Upper lobe of left lung (tissue), 6 donors: ENCODE results near the gene HOXC6. TPM values are rescaled to one million over a fixed set of nuclear protein-coding genes. Genes with fewer than 3 reads are reported as not detected.
"Not testable (repeated sequence)": the region's sequence is repeated elsewhere in the genome, so short reads cannot be mapped to it uniquely, and the experiment has no call there.

Source experiments
- ATAC-seq, 2 donors: fragments of 200-7000 bp; cut with Tn5 transposase; one replicate each; pipeline ENCODE4 v1.9.1; 2022; ENCODE audit warnings: mild to moderate bottlenecking in 2 of 2, moderate library complexity in 2 of 2; ENCODE audit not compliant: low FRiP score in 2 of 2
- DNase-seq, 2 donors: peaks; one replicate each; pipeline ENCODE4 v3.0.0-alpha.2; 2019 to 2020
- H3K27ac ChIP-seq, 4 donors: fragments of 200-600 bp; sonication (generic); one replicate each; pipeline ENCODE4 v1.5.1; 2016 to 2019
- H3K27me3 ChIP-seq, 4 donors: fragments of 200-600 bp; sonication (generic); one replicate each; pipeline ENCODE4 v1.5.1; 2017 to 2019
- H3K36me3 ChIP-seq, 4 donors: fragments of 200-600 bp; sonication (generic); one replicate each; pipeline ENCODE4 v1.5.1; 2016 to 2019
- H3K4me1 ChIP-seq, 4 donors: fragments of 200-600 bp; sonication (generic); one replicate each; pipeline ENCODE4 v1.5.1; 2018 to 2019
- H3K4me3 ChIP-seq, 4 donors: fragments of 200-600 bp; sonication (generic); one replicate each; pipeline ENCODE4 v1.5.1; 2017 to 2019; ENCODE audit warnings: mild to moderate bottlenecking in 2 of 4, moderate library complexity in 1 of 4
- H3K9me3 ChIP-seq, 4 donors: fragments of 200-600 bp; sonication (generic); one replicate each; pipeline ENCODE4 v1.5.1; 2018 to 2019
- EP300 ChIP-seq, 4 donors: sonication (generic); formaldehyde crosslinking; IDR thresholded peaks; one replicate each; pipeline ENCODE4 v1.5.1; 2017; ENCODE audit warnings: antibody characterized with exemption in 4 of 4, control low read depth in 2 of 4
- POLR2A ChIP-seq, 4 donors: fragments of 450-650 bp; IDR thresholded peaks; one replicate each; pipeline ENCODE4 v1.5.1; 2016 to 2017; ENCODE audit warnings: antibody characterized with exemption in 4 of 4, mild to moderate bottlenecking in 2 of 4
- POLR2AphosphoS5 ChIP-seq, 2 donors: sonication (generic); formaldehyde crosslinking; IDR thresholded peaks; one replicate each; pipeline ENCODE4 v1.5.1; 2017; ENCODE audit warnings: antibody characterized with exemption in 2 of 2
- WGBS, 2 donors: methylation state at CpG; one replicate each; pipeline ENCODE4 v1.1.5; 2017 to 2018; 5-methylcytosine and 5-hydroxymethylcytosine counted together
- small RNA-seq, 4 donors: library from RNA; depleted of rRNA; stranded (forward); fragments of <200 nt; gene quantifications; one replicate each; pipeline ENCODE3, GENCODE V24; 2016
- total RNA-seq, 6 donors: library from RNA; depleted of rRNA in 4 of 6; stranded (reverse); fragments of >200 nt in 4 of 6; gene quantifications; one replicate each; pipeline versions ENCODE4 v1.1.0 to v1.2.1, GENCODE V29; 2016 to 2021
- TF ChIP-seq, protein P1 (sequence below), 6 experiments: fragments of 450-650 bp in 4 of 6; fragments of 200-600 bp in 2 of 6; sonication (generic) in 2 of 6; IDR thresholded peaks; one replicate each; pipeline ENCODE4 v1.5.1; 2016 to 2019; ENCODE audit warnings: antibody characterized with exemption in 6 of 6
- donor health status: DM: no; HTN: no; CAD: no; lungs with moderate emphysema.
- donor health status: DM: no; HTN: yes; CAD: no; lungs with severe emphysema.

The HOXC6 gene
- total RNA-seq, 6 donors from 2014 or later: 0.40 to 0.92 TPM; not detected in 4

DNA sequence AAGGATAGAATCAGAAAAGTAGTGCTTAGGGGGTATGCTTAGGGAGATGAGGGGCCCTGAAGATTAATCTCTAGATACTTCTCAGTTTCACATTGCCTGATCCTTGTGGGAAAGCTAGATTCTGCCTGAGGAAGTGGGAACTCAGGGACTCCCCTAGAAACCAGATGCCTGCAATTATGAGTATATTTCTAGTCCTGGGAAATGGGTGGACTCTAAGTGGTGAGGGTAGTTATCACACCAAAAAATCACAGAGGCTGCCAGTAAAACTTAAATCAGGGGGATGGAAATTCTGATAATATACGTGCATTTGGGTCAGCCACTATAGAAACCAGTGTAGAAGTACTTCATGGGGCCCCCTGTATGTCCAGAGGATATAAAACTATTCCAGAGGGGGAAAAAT, 43.7 kb downstream of the HOXC6 start:
- no peak for DNase-seq
- no peak overlapping the region for H3K27ac ChIP-seq
- H3K4me1 ChIP-seq: no peaks in the 10 kb centered on the region
- ATAC-seq: no peak
- 33 to 57% methylated on average over 1 of the region's 1 CpG for WGBS, 2 donors
- no peaks in the 10 kb centered on the region for H3K36me3 ChIP-seq
- H3K4me3 ChIP-seq: no peak overlapping the region
- H3K9me3 ChIP-seq: no peaks in the 10 kb centered on the region
- TF ChIP-seq, protein P1, sequence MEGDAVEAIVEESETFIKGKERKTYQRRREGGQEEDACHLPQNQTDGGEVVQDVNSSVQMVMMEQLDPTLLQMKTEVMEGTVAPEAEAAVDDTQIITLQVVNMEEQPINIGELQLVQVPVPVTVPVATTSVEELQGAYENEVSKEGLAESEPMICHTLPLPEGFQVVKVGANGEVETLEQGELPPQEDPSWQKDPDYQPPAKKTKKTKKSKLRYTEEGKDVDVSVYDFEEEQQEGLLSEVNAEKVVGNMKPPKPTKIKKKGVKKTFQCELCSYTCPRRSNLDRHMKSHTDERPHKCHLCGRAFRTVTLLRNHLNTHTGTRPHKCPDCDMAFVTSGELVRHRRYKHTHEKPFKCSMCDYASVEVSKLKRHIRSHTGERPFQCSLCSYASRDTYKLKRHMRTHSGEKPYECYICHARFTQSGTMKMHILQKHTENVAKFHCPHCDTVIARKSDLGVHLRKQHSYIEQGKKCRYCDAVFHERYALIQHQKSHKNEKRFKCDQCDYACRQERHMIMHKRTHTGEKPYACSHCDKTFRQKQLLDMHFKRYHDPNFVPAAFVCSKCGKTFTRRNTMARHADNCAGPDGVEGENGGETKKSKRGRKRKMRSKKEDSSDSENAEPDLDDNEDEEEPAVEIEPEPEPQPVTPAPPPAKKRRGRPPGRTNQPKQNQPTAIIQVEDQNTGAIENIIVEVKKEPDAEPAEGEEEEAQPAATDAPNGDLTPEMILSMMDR (IDR thresholded peaks at IDR 0.05): no peak
- TF ChIP-seq POLR2A (IDR thresholded peaks at IDR 0.05) (no peak), EP300 (IDR thresholded peaks at IDR 0.05) (no peak), POLR2AphosphoS5 (IDR thresholded peaks at IDR 0.05) (no peak)
- H3K27me3 ChIP-seq: no peaks in the 10 kb centered on the region

DNA sequence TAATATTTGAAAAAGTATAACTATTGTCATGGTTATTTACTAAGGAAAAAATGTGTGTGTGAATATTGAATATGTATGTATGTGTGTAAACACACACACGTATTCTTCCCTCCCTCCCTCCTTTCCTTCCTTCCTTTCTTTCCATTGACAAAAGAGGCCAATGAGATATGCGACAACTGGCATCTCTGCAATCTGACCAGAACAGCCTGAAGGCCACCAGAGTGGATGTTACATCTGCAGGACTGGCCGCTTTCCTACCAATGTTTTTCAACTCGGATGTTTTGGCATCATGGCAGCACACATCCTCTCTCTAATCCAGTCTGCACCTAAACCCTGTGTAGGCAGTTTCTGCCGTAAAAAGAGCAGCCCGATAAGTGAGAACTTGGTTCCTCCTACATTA, 46.1 kb downstream of the HOXC6 start:
- Histone ChIP-seq H3K4me3 (no peak overlapping the region), H3K9me3 (no peaks in the 10 kb centered on the region), H3K36me3 (no peaks in the 10 kb centered on the region), H3K27me3 (no peaks in the 10 kb centered on the region), H3K4me1 (no peaks in the 10 kb centered on the region), H3K27ac (no peak overlapping the region)
- DNase-seq (no peak), ATAC-seq (no peak)
- WGBS, 2 donors: 64 to 74% methylated on average over 6 of the region's 6 CpGs
- no peak for TF ChIP-seq POLR2A (IDR thresholded peaks at IDR 0.05)
- TF ChIP-seq, protein P1 (IDR thresholded peaks at IDR 0.05): no peak
- TF ChIP-seq EP300 (IDR thresholded peaks at IDR 0.05): no peak
- no peak for TF ChIP-seq POLR2AphosphoS5 (IDR thresholded peaks at IDR 0.05)

DNA sequence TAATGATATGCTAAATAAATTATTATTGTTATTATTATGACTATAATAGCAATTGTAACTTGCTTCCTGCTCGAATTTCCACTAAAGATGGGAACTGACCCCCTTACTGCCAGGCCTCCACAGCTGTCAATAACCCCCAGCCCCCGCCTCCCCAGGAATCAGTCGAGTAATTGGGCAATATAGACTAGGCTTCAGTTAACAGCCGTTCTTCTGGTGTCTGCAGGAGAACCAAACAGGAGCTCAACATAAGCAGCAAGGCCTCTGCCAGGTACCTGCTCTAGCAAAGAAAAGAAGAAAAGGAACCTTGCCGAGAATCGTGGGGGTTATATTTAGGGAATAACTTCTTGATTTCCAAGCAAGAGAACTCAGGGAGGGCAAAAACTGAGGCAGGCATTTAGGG, 47.2 kb downstream of the HOXC6 start:
- DNase-seq (no peak), ATAC-seq (no peak)
- no peaks in the 10 kb centered on the region for H3K36me3 ChIP-seq
- 58 to 66% methylated on average over 6 of the region's 6 CpGs for WGBS, 2 donors
- no peaks in the 10 kb centered on the region for H3K4me1 ChIP-seq
- TF ChIP-seq, protein P1 (IDR thresholded peaks at IDR 0.05): no peak
- TF ChIP-seq POLR2AphosphoS5 (IDR thresholded peaks at IDR 0.05) (no peak), EP300 (IDR thresholded peaks at IDR 0.05) (no peak), POLR2A (IDR thresholded peaks at IDR 0.05) (no peak)
- H3K9me3 ChIP-seq: no peaks in the 10 kb centered on the region
- H3K27me3 ChIP-seq: no peaks in the 10 kb centered on the region
- no peak overlapping the region for H3K4me3 ChIP-seq
- no peak overlapping the region for H3K27ac ChIP-seq

DNA sequence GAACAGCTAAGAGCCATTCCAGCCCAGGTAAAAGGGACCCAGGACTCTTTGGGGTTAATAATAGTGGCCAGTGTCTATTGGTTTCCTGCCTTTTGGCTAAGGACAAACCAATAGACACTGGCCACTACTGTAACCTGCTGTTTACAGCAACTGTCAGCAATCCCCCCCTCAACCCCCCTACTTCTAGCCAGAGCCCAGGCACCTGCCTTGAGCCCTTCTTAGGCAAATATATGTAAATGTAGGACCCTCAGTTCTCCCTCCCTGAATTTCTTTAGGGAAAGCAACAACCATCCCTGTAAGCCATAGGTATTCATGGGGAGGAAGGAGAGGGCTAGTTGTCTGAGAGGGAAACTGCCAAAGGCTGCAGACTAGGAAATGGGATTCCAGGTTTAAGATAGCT, 47.7 kb downstream of the HOXC6 start:
- Histone ChIP-seq H3K9me3 (no peaks in the 10 kb centered on the region), H3K4me1 (no peaks in the 10 kb centered on the region), H3K27me3 (no peaks in the 10 kb centered on the region), H3K4me3 (no peak overlapping the region), H3K36me3 (no peaks in the 10 kb centered on the region), H3K27ac (no peak overlapping the region)
- TF ChIP-seq, protein P1 (IDR thresholded peaks at IDR 0.05): no peak
- TF ChIP-seq POLR2A (IDR thresholded peaks at IDR 0.05): no peak
- no peak for TF ChIP-seq POLR2AphosphoS5 (IDR thresholded peaks at IDR 0.05)
- TF ChIP-seq EP300 (IDR thresholded peaks at IDR 0.05): no peak
- DNase-seq (no peak), ATAC-seq (no peak)

DNA sequence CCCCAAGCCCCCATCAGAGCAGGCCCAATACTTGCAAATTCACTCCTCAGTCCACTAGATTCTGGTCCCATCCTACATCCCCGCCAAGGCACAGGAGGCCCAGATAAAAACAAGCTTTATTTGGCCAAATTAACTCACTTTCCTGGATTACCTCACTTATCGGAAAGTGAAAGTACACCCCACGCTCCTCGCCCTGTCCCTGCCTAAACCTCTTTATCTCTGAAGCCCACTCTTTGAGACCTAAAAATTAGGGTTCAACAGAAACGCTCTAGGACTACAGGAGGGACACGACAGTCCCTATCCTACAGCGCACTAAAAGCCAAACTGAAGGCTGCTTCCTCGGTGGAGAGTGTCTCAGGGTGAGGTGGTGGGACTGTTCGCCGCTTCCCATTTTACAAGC, 49.6 kb downstream of the HOXC6 start:
- not testable (repeated sequence) for H3K4me1 ChIP-seq, ATAC-seq, DNase-seq, H3K4me3 ChIP-seq, H3K36me3 ChIP-seq, H3K27ac ChIP-seq, H3K9me3 ChIP-seq, H3K27me3 ChIP-seq
- 74 to 77% methylated on average over 10 of the region's 10 CpGs for WGBS, 2 donors

DNA sequence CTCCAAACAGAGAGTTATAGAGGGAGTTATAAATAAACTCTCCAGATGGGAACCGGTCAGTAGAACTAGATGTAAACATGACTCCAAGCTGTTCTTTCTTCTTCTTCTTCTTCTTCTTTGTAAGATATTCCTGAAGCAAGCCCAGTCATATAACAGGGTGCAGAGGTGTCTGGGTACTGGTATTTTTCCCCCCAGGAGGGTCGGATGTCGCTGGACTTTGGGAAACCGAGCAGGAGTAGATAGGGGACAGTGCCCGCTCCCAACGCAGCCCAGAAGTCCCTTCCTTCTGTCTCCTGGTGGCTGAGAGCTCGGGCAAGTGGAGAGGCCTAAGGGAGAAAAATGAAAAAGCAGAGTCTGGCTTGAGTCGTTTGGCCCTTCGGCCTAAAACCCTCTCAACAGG, 50.9 kb downstream of the HOXC6 start:
- not testable (repeated sequence) for DNase-seq, H3K27me3 ChIP-seq, H3K36me3 ChIP-seq, H3K4me1 ChIP-seq, H3K27ac ChIP-seq, H3K9me3 ChIP-seq, H3K4me3 ChIP-seq, ATAC-seq
- WGBS, 2 donors: 77 to 83% methylated on average over 7 to 9 of the region's 9 CpGs

Small RNAs within 50 kb of the gene (small RNA-seq; reads per million reads assigned to genes)
- gene HOXC5 (0 reads per million in 4 donors), gene MIR196A2 (0.12 to 4.6 (median 0.67) reads per million in 4 donors), gene MIR615 (0 to 0.44 (median 0.09) reads per million in 4 donors)

Other genes with a start within 250 kb of the HOXC6 start
- not detected for gene HOXC13, start 89.6 kb upstream of the HOXC6 start, total RNA-seq
- not detected for gene HOXC12, start 73.5 kb upstream of the HOXC6 start, total RNA-seq
- gene HOXC11, start 55.3 kb upstream of the HOXC6 start, total RNA-seq: not detected
- gene HOTAIR, start 53.5 kb upstream of the HOXC6 start, total RNA-seq: not detected
- not detected for gene HOXC10, start 43.3 kb upstream of the HOXC6 start, total RNA-seq
- gene HOXC9, start 28.3 kb upstream of the HOXC6 start, total RNA-seq: under 1 TPM in 2 of 6 donors, not detected in 4; 0.17 to 0.23 TPM
- gene HOXC8, start 19.5 kb upstream of the HOXC6 start, total RNA-seq: not detected
- gene HOXC5, start 4.6 kb downstream of the HOXC6 start, total RNA-seq: under 1 TPM in 3 of 6 donors, not detected in 3; 0.11 to 0.22 (median 0.17) TPM
- 1 to 10 TPM in 1 of 6 donors, under 1 TPM in 2, not detected in 3; 0.40 to 1.0 (median 0.59) TPM for gene HOXC4, start 25.4 kb downstream of the HOXC6 start, total RNA-seq
- 10 to 100 TPM; 19.8 to 54.5 (median 28.6) TPM for gene SMUG1, start 160.5 kb downstream of the HOXC6 start, total RNA-seq